ENCODE measurements around the gene PTPN13.

- TF ChIP-seq CTCF (IDR thresholded peaks at IDR 0.05) (no peak), EZH2phosphoT487 (IDR thresholded peaks at IDR 0.05) (no peak)
These were observed 168.5 kb downstream of the PTPN13 start for GRCh38 chr4:86762649-86763048.
